UCSD-AML1 (cell line): Measurements from ENCODE around the gene KIRREL1.

Source experiments
- DNase-seq: peaks from one replicate; lab custom pipeline; 2025; ENCODE audit not compliant: unreplicated experiment; lab: John Stamatoyannopoulos, UW

Gene KIRREL1

DNA sequence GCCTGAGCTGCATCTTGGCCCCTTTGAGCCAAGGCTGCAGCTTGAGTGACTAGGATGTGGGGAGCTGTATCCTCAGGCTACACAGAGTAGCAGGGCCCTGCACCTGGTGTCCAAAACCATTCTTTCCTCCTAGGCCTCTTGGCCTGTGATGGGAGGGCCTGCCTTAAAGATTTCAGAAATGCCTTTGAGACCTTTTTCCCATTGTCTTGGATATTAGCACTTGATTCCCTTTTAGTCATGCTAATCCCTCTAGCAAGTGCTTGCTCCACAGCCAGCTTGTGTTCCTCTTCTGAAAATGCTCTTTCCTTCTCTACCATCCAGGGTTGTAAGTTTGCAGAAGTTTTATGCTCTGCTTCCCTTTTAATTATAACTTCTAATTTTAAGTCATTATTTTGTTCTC lies 21.7 kb upstream of the KIRREL1 start:
- no peak for DNase-seq

DNA sequence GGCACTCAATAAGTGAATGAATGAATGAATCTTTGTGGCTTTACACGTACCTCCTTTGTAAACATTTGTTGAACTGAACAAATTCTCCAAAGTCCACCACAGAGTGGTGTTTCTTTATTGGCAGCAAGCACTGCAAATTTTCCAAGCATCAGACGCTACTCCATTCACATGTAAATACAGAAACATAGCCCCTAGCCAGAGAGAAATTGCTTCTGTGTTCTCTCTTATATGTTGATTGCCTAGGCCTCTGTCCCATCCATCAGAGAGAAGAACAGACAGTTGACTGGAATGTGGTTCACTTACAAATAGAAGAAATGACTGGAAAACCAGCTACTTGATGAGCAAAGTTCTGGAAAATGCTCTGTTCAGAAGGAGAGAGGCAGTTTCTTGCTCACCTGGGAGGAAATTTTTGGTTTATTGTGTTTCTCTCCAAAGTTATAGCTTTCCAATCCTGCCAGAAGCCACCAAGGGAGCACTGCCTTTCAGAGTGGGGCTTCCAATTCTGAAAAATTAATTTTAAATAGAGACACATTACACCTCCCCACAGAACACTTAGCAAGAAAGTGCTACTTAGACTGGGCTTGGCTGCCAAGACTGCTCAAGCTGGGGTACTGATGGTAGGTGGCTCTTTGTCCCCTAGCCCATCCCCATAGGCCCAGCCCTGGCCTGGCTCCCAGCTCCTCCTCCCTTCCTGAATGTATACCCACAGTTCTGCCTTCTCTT lies 18.1 kb upstream of the KIRREL1 start:
- DNase-seq, result no peak

DNA sequence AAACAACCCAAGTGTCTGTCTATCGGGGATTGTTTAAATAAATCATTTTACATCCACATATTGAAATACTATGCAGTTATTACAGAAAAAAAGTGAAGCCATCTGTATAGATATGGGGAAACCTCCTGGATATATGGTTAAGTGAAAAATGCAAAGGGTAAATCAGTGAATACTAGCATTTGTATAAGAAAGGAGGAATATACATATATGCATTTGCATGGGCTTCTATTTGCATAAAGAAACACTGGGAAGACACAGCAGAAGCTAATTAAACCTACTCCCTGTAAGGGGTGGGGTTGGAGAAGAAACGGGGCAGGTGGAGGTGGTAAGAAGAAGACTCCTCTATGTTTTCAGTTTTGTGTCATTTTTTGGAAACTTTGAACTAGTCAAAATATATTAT lies 16.6 kb upstream of the KIRREL1 start:
- no peak for DNase-seq

DNA sequence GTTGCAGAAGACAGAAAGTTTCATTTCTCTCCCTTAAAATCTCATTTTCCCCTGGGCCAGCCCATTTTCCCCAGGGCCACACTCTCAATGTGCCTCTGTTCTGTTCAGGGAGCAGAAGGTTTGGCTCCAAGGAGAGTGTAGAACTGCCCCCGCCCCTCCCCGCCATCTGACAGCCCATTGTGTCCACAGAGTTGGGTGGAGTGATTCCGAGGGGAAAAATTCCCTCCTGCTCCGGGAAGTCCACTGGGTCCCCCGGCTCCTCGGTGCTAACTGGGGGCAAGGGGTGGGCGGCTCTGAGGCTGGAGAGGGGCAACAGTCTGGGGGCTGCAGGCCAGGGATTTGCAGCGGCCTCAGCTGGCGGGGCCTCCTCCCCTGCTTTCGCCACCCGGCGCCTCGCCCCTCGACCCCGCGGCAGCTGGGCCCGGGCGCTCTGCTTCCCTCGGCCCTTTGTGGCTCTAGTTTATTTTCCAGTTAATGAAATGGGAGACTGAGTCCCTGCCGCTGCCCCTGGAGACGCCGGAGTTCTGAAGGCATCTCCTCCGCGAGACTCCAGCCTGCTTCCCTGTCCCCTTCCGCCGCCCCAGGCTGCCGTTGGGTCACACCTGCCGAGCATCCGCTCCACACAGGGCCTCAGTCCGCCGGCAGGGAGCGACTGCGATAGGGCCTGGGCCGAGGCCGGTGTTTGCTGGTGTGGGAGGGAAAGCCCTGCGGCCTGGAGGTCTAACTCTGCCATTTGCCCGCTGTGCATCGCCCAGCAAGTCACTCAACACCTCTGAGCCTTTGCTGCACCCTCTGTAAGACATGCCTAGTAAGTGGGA lies 14.7 kb upstream of the KIRREL1 start:
- DNase-seq, result no peak

DNA sequence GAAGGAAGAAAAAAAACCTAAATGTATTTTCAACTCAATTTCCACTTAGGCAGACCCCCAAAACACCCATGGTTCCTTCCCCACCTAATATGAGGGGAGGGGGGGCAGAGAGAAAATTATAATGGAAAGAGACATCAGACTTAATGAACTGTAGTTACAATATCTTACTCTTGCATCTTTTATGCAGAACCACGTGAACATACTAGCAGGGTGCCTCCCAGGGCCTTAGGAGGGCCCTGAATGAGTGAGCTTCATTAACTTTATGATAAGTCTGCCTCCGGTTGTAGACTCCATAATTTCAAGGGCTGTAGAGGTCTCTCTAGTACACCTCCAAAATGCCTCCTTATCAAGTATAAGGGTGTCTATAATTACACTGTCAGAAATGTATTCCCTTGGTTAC lies 11.3 kb upstream of the KIRREL1 start:
- no peak for DNase-seq

DNA sequence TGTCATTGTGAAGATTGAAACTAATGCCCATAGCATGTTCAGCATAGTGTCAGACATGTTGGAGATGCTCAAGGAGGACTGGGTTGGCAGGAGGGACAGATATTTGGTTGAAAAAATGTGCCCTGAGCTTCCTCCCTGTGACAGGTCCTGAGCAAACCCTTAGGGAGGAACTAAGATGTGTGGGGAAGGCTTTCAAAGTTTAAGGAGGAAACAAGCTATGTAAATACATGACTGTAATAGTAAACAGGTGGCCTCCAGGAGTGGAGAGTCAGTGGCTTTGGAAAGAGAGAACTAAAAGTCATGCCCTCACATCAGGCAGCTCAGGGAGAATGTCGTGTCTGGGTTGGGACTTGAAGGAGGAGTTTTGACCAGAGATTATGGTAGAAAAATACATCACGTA lies 9.7 kb upstream of the KIRREL1 start:
- DNase-seq, result no peak

DNA sequence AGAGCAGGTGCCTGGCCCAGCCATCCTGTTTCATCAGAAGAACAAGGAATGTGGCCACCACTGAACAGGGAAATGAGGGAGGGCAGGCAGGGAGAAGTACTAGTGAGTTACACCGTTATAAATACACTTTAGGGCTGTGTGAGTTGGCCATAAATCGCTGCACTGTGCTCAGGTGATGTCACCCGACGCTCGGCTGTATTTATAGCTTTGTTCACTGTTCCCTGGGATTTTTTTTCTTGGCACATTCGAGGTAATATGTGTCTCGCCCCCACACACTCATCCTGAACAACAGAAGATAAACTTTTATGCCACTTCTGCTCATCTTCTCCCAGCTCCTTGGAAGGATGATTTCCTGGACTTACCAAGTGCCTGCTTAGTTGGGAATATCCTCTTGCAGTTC lies 9.0 kb upstream of the KIRREL1 start:
- DNase-seq, result no peak

DNA sequence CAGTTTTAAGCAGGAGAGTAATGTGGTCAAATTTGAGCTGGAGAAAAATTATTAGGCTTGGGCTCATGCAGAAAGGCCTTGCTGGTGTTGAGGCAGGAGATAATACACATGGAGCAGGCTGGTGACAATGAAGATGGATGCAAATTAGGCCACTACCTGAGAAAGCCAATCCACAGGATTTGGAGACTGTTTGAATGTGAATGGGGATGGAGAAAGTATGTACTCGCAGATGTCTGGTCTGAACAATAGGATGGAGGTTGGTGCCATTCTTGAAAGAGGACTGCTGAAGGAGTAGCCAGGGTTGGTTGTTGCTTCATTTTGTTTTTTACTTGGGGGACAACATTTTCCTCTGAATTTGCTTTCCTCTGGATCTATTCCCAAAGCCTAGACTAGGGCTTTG lies 8.0 kb upstream of the KIRREL1 start:
- no peak for DNase-seq

DNA sequence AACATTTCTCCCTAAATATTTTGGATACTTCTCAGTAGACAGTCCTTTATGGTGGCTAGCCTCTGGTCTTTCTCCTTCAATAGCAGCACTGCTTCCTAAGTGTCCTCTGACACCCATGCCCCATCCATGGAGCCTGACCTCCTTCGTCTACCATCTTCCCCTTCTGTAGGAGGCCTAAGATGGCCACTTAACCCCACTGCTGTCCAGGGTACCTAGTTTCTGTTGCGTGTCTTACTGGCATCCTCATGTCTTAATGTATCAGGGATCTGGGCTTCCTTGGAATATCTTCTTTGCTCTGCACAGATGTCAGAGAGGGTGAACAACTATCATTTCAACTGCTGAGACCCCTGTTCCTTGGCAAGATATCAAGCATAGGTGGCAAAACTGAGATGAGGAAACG lies 5.4 kb upstream of the KIRREL1 start:
- no peak for DNase-seq

DNA sequence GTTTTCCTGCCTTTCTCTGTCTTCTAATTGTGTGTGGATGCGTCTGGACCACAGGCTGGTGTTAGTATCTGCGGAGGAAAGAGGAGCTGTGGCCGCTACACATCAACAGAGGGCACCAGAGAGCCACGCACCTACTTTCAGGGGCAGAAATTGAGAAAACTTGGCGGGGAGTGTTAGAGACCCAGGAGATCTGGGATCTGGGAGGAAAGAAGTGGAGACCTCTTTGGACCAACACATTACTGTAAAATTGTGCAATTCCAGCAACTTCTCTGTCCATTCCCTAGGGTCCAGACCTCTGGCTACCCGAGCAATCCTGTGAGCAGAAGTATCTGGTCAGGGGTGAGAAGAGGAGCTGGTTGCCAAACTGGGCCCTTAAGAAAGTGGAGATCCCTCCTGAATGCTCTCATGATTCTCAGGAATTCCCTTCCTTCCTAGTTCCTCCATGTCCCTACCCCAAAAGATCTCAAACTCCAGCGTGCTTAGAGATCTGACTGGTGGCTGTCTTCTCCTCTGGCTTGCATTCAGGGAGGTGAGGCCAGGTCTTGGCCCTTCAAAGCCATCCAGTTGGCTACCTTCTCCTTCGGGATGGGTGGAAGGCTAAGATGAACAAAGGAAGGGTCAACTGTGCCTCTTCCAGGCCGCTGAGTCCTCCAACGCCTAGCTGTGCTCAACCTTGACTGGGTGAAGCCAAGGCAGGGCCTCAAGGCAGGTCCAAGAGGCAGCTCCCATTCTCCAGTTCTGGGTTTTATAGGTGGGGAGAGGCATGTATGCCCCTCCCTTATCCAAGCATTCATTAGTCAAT lies 1.2 kb upstream of the KIRREL1 start:
- DNase-seq, result peak; percentile 63

DNA sequence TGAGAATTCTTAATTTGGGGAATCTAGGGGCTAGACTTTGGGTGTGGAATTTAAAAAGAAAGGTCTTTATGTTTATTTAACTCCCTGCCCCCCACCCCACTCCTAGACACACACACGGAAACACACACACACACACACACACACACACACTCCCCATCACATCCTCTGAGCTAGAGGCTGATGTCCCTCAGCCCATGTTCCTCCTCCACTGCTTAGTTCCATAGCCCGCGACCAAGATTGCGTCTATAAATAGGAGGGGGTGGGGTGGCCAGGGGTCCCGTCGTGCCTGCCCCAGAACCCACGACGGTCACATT lies 655 bp upstream of the KIRREL1 start:
- DNase-seq, result peak; percentile 73

DNA sequence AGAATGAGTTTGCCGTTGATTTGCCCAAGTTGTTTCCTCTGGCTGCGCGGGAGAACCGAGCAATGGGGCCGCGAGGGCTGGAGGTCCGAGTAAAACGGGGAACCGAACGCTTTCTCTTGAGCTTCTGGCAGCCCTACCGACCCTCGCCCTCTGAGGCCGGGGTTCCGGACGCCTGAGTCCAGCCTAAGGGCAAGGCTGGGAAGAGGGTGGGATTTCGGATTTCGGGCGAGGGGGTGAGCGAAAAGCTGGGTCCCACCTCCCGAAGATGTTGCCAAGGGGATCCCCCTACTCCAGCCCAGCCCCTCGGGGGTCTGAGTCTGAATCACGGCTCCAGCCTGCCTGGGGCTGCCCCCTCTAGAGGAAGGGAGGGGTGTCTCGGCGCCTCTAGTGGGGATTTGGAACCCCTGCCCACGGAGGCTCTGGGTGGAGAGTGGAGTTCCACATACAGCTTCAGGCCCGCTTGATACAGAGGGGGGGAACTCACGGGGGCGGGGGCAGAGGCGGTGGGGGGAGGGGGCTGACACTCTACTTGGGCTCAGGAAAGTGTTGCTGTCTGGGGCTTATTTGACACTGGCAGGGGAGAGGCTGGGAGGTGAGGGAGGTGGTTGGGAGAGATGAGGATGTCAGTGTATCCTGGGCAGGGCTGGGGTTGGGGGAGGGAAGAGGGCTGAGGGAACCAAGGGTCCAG lies 617 bp downstream of the KIRREL1 start:
- no peak for DNase-seq

DNA sequence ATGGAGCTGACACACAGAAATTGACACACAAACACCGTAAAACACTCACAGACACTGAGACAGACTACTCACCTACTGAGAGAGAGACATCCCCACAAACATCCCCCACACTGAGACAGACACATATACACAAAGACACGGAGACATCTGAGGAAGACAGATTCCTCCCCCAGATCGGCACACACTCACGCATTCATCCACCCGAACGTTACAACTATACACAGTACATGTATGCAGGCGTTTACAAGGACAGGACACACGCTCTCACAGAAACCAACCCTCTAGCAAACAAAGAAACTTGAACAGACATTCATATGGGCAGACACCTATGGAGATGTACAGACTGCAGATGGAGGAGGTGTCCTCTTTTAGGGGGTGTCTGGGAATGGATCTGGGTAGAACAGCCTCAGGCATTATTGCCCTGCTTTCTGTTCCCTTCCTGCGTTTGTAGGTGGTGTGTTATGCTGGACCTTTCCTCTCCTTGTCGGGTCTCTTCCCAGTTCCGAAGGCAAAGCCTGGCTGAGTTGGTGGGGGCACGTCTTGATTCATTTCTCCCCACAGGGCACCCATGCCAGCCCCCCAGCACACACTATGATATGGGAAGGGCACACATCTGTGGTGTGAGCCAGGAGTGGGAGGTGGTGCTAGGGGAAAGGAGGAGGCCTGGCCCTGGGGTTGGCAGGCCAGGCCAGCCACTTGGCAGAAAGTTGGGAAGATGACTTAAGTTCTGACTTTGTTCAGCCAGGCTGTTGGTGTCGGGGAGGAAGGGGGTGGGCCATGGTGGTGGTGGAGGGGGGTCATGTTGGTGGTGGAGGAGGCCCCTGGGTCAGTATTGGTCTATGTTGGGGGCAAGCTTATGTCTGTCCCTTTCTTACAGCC lies 1.5 kb downstream of the KIRREL1 start:
- no peak for DNase-seq

DNA sequence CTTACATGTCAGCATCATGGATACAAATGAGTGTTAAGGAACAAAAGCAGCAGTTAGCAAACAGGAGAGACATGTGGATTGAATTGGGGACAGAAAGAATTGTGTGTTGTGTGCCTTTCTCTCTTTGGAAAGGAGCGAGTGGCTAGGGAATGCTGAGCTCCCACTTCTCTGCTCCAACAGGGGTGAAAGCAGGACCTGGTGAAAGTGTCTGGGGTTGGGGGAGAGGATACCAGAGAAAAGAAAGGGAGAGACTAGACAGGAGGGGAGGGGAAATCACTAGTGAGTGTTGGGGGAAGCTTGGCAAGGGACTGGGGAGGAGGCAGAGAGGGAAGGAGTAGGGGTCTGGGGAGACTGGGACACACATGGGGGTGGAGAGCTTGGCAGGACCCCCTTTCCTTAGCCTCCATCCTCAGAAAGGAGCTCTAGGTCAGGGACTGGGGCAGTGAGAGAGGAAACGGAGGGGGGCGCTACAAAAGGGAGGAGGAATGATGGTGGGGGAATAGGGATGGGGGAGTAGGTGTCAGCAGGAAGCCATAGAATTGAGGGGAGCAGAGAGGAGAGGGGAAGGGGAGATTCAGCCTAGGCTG lies 2.2 kb downstream of the KIRREL1 start:
- no peak for DNase-seq

DNA sequence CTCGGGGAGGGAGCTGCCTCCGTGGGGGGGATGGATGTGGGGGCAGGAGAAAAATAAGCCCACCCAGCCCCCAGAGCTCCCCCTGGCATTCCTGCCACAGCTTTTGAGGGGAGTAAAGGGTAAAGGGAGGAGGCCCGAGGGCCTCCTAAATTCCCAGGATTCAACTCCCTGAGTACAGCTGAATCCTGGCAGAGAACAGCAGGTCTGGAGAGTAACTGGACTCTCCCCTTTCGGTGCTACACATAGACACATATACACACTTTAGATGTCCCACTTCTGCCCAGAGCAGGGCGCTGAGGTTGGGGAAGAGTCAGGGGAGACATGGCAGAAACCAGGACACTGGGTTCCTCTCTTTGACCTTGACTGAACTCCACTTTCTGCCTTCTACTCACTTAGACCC lies 3.0 kb downstream of the KIRREL1 start:
- DNase-seq, result no peak

DNA sequence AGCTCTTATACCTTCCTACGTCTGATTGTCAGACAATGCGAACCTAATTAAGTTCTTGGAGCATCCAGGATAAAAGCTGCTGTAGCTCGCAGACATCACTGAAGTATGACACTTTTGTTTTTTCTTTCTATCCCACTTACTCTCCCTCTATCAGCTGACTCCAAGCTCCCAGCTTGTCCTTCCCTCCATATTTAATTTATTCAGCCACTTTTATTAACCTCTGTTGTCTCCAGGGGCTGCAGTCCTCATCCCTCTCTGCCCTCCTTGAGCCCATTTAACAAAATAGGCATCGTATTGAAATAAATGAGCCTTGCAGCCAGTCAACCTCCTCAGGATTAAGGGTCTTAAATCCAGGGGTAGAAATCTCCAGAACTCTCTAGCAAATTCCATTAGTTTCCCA lies 7.1 kb downstream of the KIRREL1 start:
- no peak for DNase-seq

DNA sequence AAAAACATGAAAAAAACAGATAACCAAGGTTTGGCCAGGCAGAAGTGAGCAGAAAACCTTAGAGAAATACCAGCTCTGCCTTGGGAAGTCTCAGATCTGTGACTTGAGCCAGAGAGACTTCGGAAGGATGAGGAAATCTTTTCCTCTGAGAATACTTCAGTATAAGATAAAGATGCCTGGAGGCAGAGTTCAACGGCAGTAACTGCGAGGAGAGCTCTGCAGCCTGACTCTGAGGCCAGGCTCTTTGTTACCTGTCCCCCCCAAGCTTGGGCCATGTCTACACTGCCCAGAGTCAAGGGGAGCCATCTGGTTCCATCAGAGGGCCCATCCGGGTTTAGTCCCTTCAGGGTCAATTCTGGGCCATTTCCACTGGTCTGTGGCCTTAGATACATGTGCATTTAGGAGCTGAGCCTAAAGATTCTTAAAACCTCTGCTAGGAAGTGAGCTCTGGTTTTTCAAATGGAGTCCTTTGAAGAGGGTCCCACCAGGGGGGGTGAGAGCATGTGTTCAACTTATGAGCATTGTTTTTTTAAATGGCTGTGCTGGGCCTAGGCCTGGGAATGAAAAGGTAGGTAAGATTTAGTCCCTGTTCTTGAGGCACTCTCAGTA lies 8.7 kb downstream of the KIRREL1 start:
- DNase-seq, result no peak

DNA sequence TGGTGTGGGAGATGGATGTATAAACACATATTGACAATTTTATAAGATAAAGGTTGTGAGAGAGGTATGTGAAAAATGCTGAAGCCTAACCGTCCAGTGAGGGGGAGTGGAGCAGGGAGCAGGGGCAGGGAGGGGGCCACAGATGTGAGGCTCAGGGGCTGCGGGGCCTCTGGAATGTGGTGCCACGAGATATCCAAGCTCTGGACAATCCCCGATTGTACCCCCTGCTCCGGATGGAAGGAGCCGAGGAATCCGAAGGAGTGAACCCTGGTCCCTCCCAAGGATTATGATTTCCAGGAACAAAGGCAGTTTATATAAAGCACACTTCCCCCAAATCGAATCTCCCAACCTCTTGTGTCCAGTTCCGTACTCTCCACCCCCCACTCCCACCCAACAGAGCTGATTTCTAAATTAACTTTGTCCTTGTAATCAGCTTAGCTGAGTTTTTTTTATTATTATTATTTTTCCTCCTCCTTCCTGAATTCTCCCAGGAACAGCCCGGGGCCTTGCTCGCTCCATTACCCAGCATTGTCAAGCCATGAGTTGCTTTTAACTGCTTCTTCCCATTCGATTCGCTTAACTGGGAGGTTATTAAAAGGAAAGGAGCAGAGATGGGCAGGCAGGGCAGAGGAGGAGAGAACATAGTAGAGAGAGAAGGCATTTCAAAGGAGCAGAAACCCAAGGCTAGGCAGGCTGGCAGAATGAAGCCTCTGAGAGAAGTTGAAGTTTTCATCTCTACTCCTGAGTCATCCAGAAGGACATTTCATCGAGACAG lies 9.4 kb downstream of the KIRREL1 start:
- DNase-seq, result no peak

DNA sequence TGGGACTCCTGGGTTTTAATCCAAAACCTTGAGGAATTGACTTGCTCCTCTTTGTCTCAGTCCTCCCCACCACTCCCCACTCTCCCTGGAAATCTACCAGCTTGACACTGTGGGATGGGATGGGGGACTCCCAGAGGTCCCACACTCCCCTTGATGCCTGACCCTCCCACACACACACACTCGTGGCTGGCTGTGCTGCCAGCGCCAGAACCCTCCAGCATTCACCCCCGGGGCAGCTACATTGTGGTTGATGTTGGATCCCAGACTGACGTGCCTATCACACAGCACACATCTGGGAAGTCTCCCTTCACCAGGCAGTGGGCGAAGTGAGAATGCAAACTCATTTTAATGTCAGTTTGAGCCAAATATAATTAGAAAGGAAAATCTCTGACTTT lies 10.0 kb downstream of the KIRREL1 start:
- DNase-seq, result no peak
